ENCODE results near the gene GALNT9. TPM values are rescaled to one million over a fixed set of nuclear protein-coding genes. Genes with fewer than 3 reads are reported as not detected.

The GALNT9 gene
- total and polyA plus RNA-seq, 2 donors (not counting 1 experiment from before 2014, with no cell fraction given), result 0.71 to 2.4 TPM

DNA sequence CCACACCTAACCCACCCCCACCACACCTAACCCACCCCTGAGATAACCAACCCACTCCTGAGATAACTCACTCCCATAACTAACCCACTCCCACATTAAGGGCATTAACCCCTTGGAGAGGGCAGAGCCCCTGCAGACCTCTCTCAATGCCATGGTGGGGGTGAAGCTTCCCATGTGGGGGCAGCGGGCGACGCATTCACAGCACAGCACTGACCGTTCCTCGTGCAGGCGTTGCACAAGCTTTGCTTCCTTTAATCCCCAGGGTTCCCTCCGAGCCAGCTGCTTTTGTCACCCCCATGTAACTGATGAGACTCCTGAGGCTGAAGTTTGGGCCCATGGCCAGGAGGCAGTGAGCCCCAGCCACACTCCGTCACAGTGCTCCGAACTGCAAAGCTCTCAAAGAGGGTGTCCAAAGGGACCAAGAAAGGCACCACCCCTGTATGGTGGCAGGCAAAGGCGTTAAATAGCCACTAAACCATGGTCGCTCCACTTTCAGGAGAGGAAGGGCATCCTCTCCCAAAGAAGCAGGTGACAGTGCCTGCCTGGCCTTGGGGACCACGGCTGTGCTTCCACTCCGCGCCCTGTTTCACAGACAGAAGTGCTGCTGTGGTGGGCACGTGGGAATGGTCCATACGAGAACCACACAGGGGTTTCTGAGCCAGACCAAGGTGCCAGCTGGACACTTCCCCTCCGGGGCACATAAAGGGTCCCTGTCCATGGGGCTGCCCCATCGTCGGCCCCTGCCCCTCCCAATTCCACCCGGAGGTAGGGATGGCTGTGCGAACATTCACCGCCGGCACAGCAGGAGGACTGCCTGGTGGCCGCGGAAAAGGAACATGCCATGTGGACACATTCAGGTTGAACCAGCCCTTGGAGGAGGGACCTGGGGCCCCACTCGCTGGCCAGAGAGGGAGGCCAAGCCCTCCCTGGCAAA is 28.3 kb downstream of the GALNT9 start:
- Mint-ChIP-seq H3K9me3 (ENCODE audit: insufficient read depth) (no peaks in the 10 kb centered on the region), H3K4me3 (no peak overlapping the region), H3K27ac (no peak overlapping the region), H3K4me1 (no peaks in the 10 kb centered on the region), H3K27me3 (no peaks in the 10 kb centered on the region)
- Histone ChIP-seq H2AFZ (ENCODE audit: insufficient read depth, low read depth, low read length, poor library complexity, severe bottlenecking) (no peak overlapping the region), H3K27ac (ENCODE audit: low read length in 2 of 2) (no peak overlapping the region), H3K36me3 (replicated peaks in 1 of 2; ENCODE audit: control extremely low read depth in 1 of 2, control insufficient read depth in 1 of 2, extremely low read depth in 1 of 2, insufficient read depth in 2 of 2, low read length in 1 of 2) (no peaks in the 10 kb centered on the region), H3K4me3 (ENCODE audit: control extremely low read depth in 1 of 5, extremely low read depth in 1 of 5, insufficient read depth in 1 of 5, low read depth in 2 of 5, low read length in 4 of 5) (no peak overlapping the region), H3K9me3 (ENCODE audit: control extremely low read depth in 1 of 3, control insufficient read depth in 2 of 3, insufficient read depth in 1 of 3, low read length in 2 of 3) (peaks cover 0 to 19% (median 2%) of the 10 kb centered on the region in 3 donors), H3K9ac (ENCODE audit: low read length) (no peak overlapping the region), H3K27me3 (replicated peaks in 1 of 4; ENCODE audit: control extremely low read depth in 1 of 4, control insufficient read depth in 3 of 4, insufficient read depth in 4 of 4, low read length in 3 of 4) (peaks cover 0 to 5% (median 1%) of the 10 kb centered on the region in 4 experiments), H3K4me2 (replicated peaks; ENCODE audit: low read depth, low read length, poor library complexity, severe bottlenecking) (no peak overlapping the region), H3K4me1 (ENCODE audit: control insufficient read depth in 2 of 2, insufficient read depth in 2 of 2, low read length in 2 of 2) (no peaks in the 10 kb centered on the region), H4K20me1 (ENCODE audit: control insufficient read depth, insufficient read depth, low read length, poor library complexity, severe bottlenecking) (no peaks in the 10 kb centered on the region), H3K79me2 (ENCODE audit: control insufficient read depth, insufficient read depth, low read length) (no peaks in the 10 kb centered on the region)
- no peak for DNase-seq
- TF ChIP-seq, protein P1, sequence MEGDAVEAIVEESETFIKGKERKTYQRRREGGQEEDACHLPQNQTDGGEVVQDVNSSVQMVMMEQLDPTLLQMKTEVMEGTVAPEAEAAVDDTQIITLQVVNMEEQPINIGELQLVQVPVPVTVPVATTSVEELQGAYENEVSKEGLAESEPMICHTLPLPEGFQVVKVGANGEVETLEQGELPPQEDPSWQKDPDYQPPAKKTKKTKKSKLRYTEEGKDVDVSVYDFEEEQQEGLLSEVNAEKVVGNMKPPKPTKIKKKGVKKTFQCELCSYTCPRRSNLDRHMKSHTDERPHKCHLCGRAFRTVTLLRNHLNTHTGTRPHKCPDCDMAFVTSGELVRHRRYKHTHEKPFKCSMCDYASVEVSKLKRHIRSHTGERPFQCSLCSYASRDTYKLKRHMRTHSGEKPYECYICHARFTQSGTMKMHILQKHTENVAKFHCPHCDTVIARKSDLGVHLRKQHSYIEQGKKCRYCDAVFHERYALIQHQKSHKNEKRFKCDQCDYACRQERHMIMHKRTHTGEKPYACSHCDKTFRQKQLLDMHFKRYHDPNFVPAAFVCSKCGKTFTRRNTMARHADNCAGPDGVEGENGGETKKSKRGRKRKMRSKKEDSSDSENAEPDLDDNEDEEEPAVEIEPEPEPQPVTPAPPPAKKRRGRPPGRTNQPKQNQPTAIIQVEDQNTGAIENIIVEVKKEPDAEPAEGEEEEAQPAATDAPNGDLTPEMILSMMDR (IDR thresholded peaks at IDR 0.05), result no peak
- no peak for TF ChIP-seq EZH2 (IDR thresholded peaks at IDR 0.05; ENCODE audit: borderline replicate concordance, insufficient read depth, low read depth, low read length, poor library complexity, severe bottlenecking)
- ChIA-PET POLR2A (no interaction called here), CTCF (no interaction called here)
- no peak for ATAC-seq (ENCODE audit: low read depth)
- intact Hi-C loops (cut with micrococcal nuclease), result no loop called here
- WGBS (ENCODE audit: insufficient coverage), result 75% methylated on average over 26 of the region's 26 CpGs

DNA sequence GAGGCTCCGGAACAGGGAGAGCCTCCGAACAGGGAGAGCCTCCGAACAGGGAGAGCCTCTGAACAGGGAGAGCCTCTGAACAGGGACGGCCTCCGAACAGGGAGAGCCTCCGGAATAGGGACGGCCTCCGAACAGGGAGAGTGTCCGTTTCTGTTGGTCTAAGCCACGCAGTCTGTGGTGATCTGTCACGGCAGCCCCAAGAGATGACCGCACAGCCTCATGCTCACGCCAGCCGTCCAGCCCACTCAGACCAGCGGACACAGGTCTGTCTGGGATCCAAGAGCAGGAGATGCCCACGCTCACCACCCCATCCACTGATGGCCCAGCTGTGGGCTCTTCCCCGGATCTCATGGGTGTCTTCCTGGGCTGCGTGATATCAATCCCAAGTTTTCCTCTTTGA is 33.3 kb downstream of the GALNT9 start:
- no peak overlapping the region for H2AFZ ChIP-seq (ENCODE audit: insufficient read depth, low read depth, low read length, poor library complexity, severe bottlenecking)

More for the DNA sequence above, 33.3 kb downstream of the GALNT9 start:
- POLR2A ChIA-PET, result no interaction called here
- H3K36me3 ChIP-seq (replicated peaks in 1 of 2; ENCODE audit: control extremely low read depth in 1 of 2, control insufficient read depth in 1 of 2, extremely low read depth in 1 of 2, insufficient read depth in 2 of 2, low read length in 1 of 2), result no peaks in the 10 kb centered on the region
- H3K4me2 ChIP-seq (replicated peaks; ENCODE audit: low read depth, low read length, poor library complexity, severe bottlenecking), result no peak overlapping the region
- H4K20me1 ChIP-seq (ENCODE audit: control insufficient read depth, insufficient read depth, low read length, poor library complexity, severe bottlenecking), result no peaks in the 10 kb centered on the region
- DNase-seq, result no peak
- intact Hi-C loops (cut with micrococcal nuclease), result no loop called here
- H3K9me3 ChIP-seq (ENCODE audit: control extremely low read depth in 1 of 3, control insufficient read depth in 2 of 3, insufficient read depth in 1 of 3, low read length in 2 of 3), result peaks cover 0 to 32% (median 2%) of the 10 kb centered on the region in 3 donors
- CTCF ChIA-PET, result no interaction called here
- Mint-ChIP-seq H3K27me3 (no peaks in the 10 kb centered on the region), H3K4me1 (no peaks in the 10 kb centered on the region), H3K27ac (no peak overlapping the region), H3K9me3 (ENCODE audit: insufficient read depth) (no peaks in the 10 kb centered on the region), H3K4me3 (no peak overlapping the region)
- no peak for ATAC-seq (ENCODE audit: low read depth)
- H3K27me3 ChIP-seq (replicated peaks in 1 of 4; ENCODE audit: control extremely low read depth in 1 of 4, control insufficient read depth in 3 of 4, insufficient read depth in 4 of 4, low read length in 3 of 4), result peaks cover 0 to 22% (median 2%) of the 10 kb centered on the region in 4 experiments
- no peak for TF ChIP-seq EZH2 (IDR thresholded peaks at IDR 0.05; ENCODE audit: borderline replicate concordance, insufficient read depth, low read depth, low read length, poor library complexity, severe bottlenecking)
- TF ChIP-seq, protein P1 (IDR thresholded peaks at IDR 0.05), result no peak
- H3K4me3 ChIP-seq (ENCODE audit: control extremely low read depth in 1 of 5, extremely low read depth in 1 of 5, insufficient read depth in 1 of 5, low read depth in 2 of 5, low read length in 4 of 5), result no peak overlapping the region
- no peaks in the 10 kb centered on the region for H3K79me2 ChIP-seq (ENCODE audit: control insufficient read depth, insufficient read depth, low read length)
- no peak overlapping the region for H3K27ac ChIP-seq (ENCODE audit: low read length in 2 of 2)
- H3K9ac ChIP-seq (ENCODE audit: low read length), result no peak overlapping the region
- H3K4me1 ChIP-seq (ENCODE audit: control insufficient read depth in 2 of 2, insufficient read depth in 2 of 2, low read length in 2 of 2), result no peaks in the 10 kb centered on the region
- 96% methylated on average over 16 of the region's 18 CpGs for WGBS (ENCODE audit: insufficient coverage)

Data from B cell (primary cell).